ENCODE data around the gene SARNP. TPM values are rescaled to one million over a fixed set of nuclear protein-coding genes. Genes with fewer than 3 reads are reported as not detected.

The SARNP gene
- total and polyA plus RNA-seq, 9 of the 15 experiments (the other 6 are each of a cell fraction or from before 2014, with no cell fraction given): 70.1 to 400 (median 198) TPM

GRCh38 chr12:55817345-55818139 lies at the start of gene SARNP, which contains the start of gene ORMDL2 (continued):
- no peak for TF ChIP-seq ZBTB49 (CRISPR knock-in tag; IDR thresholded peaks at IDR 0.05; ENCODE audit: borderline replicate concordance)
- no peak for TF ChIP-seq MED1 (CRISPR knock-in tag; IDR thresholded peaks at IDR 0.05; ENCODE audit: borderline replicate concordance)
- TF ChIP-seq ZNF766 (CRISPR knock-in tag; conservative IDR thresholded peaks at IDR 0.05): no peak
- no peak for TF ChIP-seq GTF3C2 (IDR thresholded peaks at IDR 0.05; ENCODE audit: borderline replicate concordance, extremely low read depth, insufficient read length)
- TF ChIP-seq GMEB1 (CRISPR knock-in tag; IDR thresholded peaks at IDR 0.05): no peak
- TF ChIP-seq ZNF785 (CRISPR knock-in tag; IDR thresholded peaks at IDR 0.05): no peak
- TF ChIP-seq CREM (IDR thresholded peaks at IDR 0.05; ENCODE audit: low read depth): peak; percentile 90
- no peak for TF ChIP-seq ZNF197 (CRISPR knock-in tag; IDR thresholded peaks at IDR 0.05; ENCODE audit: low read depth)
- TF ChIP-seq PML (IDR thresholded peaks at IDR 0.05; ENCODE audit: low read length): peak; percentile 80; the same call in 1 of the 2 replicates
- peak; percentile 87 for TF ChIP-seq CHD2 (IDR thresholded peaks at IDR 0.05; ENCODE audit: low read depth, low read length)
- TF ChIP-seq CHD4 (IDR thresholded peaks at IDR 0.05; ENCODE audit: insufficient read depth, insufficient replicate concordance, low read depth, low read length, poor library complexity, severe bottlenecking): no peak
- no peak for TF ChIP-seq SRSF3 (IDR thresholded peaks at IDR 0.05; ENCODE audit: insufficient read depth, low read length)
- TF ChIP-seq ZNF12 (CRISPR knock-in tag; IDR thresholded peaks at IDR 0.05): 0 out of 2 replicates have a peak, but pooled peaks have one; percentile 76
- TF ChIP-seq HNRNPLL (IDR thresholded peaks at IDR 0.05; ENCODE audit: low read depth, low read length, poor library complexity, severe bottlenecking): peak; percentile 89
- no peak for TF ChIP-seq SMAD3 (CRISPR knock-in tag; conservative IDR thresholded peaks at IDR 0.05)
- TF ChIP-seq SMC3 (conservative IDR thresholded peaks at IDR 0.05; ENCODE audit: insufficient read depth, low read depth, low read length): no peak
- peak; percentile 39; the same call in 1 of the 2 replicates for TF ChIP-seq JUND (IDR thresholded peaks at IDR 0.05; ENCODE audit: borderline replicate concordance, low read depth, low read length)
- TF ChIP-seq JUND (tag; IDR thresholded peaks at IDR 0.05; ENCODE audit: borderline replicate concordance, low read depth, low read length): peak; percentile 41; the same call in 1 of the 3 replicates
- no peak for TF ChIP-seq NELFE (IDR thresholded peaks at IDR 0.05; ENCODE audit: insufficient read depth, insufficient read length)

Measured in K562 (cell line).